GM12878 (cell line): ENCODE data around the gene B3GALT6.

Experiments used
- CTCF ChIP-seq, 3 experiments: IDR thresholded peaks in 2 of 3; conservative IDR thresholded peaks in 1 of 3; 2 replicates each; pipeline ENCODE4 v1.5.1; 2011; ENCODE audit warnings: low read depth in 3 of 3, low read length in 3 of 3, mild to moderate bottlenecking in 3 of 3, control low read depth in 2 of 3, moderate library complexity in 2 of 3, inconsistent platforms in 1 of 3, mixed read lengths in 1 of 3; ENCODE audit not compliant: control insufficient read depth in 2 of 3, insufficient read depth in 1 of 3; ENCODE audit errors: extremely low read depth in 1 of 3
- E2F4 ChIP-seq: IDR thresholded peaks from 2 replicates; pipeline ENCODE4 v1.6.1; 2012; ENCODE audit warnings: low read depth, low read length, improper control_type of control experiment
- ESRRA ChIP-seq: IDR thresholded peaks from 2 replicates; pipeline ENCODE4 v1.6.1; 2012; ENCODE audit warnings: mild to moderate bottlenecking, low read length, improper control_type of control experiment
- NFIC ChIP-seq: IDR thresholded peaks from 2 replicates; pipeline ENCODE4 v1.6.1; 2012; ENCODE audit warnings: low read depth, mild to moderate bottlenecking, inconsistent platforms, low read length, moderate library complexity
- PBX3 ChIP-seq: IDR thresholded peaks from 2 replicates; pipeline ENCODE4 v1.6.1; 2011; ENCODE audit warnings: mild to moderate bottlenecking, low read depth, low read length, moderate library complexity; ENCODE audit not compliant: insufficient replicate concordance
- USF2 ChIP-seq: IDR thresholded peaks from 2 replicates; pipeline ENCODE4 v1.6.1; 2011; ENCODE audit warnings: low read depth, low read length, improper control_type of control experiment, borderline replicate concordance
- YY1 ChIP-seq: IDR thresholded peaks from 2 replicates; pipeline ENCODE4 v1.6.1; 2011; ENCODE audit warnings: low read depth, mild to moderate bottlenecking, low read length
- ZBTB40 ChIP-seq: fragments of 450-650 bp; IDR thresholded peaks from 2 replicates; pipeline ENCODE4 v1.6.1; 2016; ENCODE audit warnings: mild to moderate bottlenecking, moderate library complexity, borderline replicate concordance

GRCh38 chr1:1245817-1246576 is 14.0 kb downstream of the B3GALT6 start:
- TF ChIP-seq ZBTB40 (no peak), CTCF (IDR thresholded peaks at IDR 0.05 in 2 of 3, conservative IDR thresholded peaks at IDR 0.05 in 1 of 3; ENCODE audit: control insufficient read depth in 2 of 3, extremely low read depth in 1 of 3, insufficient read depth in 1 of 3, low read depth in 3 of 3, low read length in 3 of 3) (no peak), USF2 (no peak), E2F4 (no peak), PBX3 (no peak), NFIC (no peak), ESRRA (no peak), YY1 (no peak)
